COLO668 (cell line): ENCODE data around the gene PHACTR1.
"Not testable (repeated sequence)": the region's sequence is repeated elsewhere in the genome, so short reads cannot be mapped to it uniquely, and the experiment has no call there.

Source experiments
- DNase-seq: peaks from one replicate; lab custom pipeline; 2025; ENCODE audit not compliant: unreplicated experiment; lab: John Stamatoyannopoulos, UW

PHACTR1 gene

GRCh38 chr6:12898603-12899002 lies 182.0 kb downstream of the PHACTR1 start:
- DNase-seq: no peak

DNA sequence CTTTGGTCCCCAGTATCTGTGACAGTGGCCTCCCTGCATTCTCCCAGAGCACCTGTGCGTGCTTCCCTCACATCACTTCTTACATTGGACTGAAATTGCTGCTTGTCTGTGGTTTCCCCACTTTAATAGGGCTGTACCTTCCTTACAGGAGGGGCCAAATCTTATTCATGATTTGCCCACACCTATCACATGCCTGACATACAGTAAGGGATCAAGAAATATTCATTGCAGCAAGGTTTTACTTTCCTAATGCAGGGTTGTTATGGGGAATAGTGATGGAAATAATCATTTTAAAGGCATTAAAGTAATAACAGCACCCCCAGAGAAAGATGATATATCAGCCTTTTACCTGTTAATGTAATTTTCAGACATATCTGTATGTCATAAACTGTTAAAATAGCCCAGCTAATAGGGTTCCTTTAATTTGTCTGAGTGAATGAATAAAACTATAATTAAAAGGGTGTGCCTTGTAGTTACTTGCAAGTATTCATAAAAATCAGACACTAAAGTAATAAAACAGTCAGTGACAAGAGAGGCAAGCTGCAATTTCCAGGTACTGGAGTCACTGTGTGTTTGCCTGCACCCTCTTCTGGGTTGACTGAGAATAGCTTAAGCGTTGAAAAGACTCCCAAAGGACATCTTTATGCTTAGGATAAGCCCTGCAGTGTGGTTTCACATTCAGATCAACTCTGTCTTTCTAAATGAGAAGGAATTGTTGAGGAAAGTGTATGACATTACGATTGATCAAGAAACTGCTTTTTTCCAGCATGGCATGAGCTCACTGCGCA lies 182.7 kb downstream of the PHACTR1 start:
- no peak for DNase-seq

DNA sequence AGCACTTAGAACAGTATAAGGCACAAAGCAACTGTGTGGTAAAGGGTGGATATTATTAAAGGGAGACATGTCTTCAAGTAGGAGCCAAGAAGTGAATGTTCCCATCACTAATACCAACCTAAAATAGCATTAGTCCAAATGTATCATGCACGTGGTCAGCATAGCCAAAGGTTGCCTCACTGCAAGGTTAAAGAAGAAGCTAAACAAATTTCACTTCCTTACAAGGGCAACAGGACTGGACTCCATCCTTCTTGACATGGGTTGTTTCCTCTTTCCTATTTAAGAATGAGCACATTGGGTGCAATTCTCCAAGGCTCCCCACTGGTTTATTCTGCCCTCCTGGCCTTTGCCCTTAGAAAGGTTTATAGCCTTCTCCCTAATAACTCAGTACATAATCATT lies 186.7 kb downstream of the PHACTR1 start:
- no peak for DNase-seq

- no peak for DNase-seq
Measured at GRCh38 chr6:12909833-12910232, 193.3 kb downstream of the PHACTR1 start.

DNA sequence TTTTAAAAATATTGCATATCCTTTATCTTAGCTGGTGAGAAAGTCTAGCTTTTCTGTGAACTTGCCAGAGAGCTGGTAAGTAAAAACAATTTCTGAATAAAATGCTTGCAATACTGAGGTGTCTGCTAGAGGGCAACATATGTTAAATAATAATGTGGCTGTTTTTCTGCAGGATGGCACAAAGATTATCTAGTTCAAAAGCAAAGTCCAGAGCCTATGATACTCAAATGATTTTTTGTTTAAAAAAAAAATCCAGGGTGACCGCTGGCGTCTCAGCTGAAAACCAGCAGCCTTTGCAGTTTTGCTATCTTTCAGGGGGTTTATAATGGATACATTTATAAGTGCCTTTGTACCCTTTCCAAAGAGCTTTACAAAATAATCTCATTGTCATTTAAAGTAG lies 194.9 kb downstream of the PHACTR1 start:
- DNase-seq: no peak

DNA sequence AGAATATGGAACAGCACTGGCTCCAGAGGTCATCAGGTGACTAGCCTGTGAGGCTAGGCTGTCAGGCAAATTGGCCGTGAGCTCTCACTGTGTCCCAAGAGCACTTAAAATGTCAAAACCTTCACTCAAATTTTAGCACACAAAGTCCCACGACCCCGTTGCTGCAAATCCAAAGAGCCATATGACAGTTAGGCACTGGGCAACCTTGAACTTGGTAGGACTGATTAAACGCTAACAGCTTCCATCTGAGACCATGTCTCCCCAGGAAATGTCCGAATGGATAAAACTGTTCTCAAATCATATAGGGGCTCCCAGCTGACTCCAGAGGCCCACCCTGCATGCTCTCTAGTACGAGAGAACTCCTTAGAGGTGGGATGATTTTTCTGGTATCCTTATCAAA lies 196.6 kb downstream of the PHACTR1 start:
- no peak for DNase-seq

DNA sequence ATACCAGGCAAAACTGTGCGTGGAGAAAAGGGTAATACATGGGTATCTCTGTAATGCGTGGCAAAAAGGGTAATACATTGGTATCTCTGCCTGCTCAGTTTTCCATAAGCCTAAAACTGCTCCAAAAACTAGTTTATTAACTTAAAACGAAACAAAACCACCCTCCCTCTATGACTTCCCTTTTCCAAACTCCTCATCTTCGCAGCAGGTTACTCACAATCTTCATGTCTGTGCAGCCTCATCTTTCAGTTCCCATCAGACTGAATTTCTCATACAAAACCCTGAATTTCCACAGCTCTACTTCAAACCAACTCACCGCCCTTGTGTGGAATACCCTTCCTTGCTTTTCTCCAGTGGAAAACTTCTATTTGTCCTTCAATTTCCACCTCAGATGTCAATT lies 199.4 kb downstream of the PHACTR1 start:
- DNase-seq: no peak

DNA sequence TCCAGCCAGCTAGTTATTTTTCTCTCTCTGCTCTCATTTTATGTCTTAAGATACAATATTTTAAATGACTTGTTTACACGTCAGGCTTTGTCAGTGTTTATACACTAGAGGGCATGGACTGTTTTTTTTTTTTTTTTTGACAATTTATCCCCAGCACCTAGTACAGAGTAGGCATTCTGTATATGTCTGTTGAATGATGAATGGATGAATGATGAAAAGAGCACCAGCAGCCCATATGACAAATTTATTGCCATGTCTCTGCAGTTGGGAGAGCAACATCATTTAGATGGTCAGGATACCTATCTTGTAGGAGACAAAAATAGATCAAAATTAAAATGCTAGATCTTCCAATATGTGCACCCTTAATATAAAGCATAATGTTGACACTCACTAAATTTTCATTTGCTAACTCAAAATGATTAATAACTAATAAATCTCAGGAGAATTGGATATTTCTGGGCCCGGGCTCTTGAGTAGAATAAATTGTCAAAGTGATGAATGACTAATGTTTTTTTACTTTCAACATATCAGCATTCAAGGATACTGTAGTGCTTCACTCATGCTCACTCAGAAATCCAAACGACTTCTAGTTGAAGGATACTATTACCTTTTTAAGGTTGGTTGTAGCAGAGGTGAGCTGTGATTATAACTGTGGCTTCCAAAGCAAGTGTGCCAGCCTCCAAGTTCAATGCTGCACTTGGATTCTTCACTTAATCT lies 200.0 kb downstream of the PHACTR1 start:
- DNase-seq: no peak

- DNase-seq: no peak
Measured at GRCh38 chr6:12921467-12921866, 204.9 kb downstream of the PHACTR1 start.

DNA sequence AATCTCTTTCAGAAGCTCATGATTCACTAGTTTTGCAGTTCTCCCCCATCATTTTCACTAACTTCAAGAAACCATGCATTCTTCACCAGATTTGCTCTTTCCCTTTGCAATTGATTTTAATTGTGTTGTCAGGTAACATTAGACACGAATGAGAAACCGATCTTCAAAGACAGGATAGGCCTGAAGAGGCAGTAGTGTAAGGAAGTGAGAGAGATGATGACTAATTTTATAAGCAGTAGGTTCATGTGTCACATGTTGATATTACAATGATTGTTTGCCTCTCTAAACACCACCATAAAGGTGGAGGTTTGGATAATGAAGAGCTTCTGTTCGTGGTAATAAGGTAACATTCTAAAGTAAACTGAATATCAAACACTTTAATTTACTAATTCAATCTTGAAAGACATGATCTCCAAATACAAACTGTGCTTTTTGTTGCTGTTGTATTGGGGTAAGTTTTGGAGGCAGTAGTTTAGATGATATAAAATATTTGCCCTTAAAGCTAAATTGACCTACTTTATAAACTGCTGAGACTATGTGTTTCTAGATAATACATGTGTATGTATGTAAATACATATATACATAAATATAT lies 207.2 kb downstream of the PHACTR1 start:
- no peak for DNase-seq

GRCh38 chr6:12924911-12925310 lies 208.3 kb downstream of the PHACTR1 start:
- DNase-seq: no peak

DNA sequence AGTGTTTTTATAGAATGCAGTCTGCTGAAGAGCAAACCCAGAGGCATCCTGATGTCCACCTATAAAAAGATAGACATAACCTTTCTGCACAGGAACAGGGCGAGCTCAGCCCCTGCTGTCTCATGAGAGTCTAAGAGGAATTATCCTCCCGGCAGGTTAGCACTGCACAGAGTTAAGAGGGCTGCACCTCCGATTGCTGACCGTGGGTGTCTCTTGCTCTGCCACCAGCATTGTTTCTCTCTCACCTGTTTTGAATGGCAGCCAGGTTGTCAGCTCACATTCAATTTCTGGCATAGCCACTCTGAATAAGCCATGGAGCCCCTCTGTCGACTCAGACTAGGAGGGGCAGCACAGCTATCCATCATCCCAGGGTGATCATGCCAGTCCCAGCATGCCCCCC lies 211.2 kb downstream of the PHACTR1 start:
- DNase-seq: no peak

DNA sequence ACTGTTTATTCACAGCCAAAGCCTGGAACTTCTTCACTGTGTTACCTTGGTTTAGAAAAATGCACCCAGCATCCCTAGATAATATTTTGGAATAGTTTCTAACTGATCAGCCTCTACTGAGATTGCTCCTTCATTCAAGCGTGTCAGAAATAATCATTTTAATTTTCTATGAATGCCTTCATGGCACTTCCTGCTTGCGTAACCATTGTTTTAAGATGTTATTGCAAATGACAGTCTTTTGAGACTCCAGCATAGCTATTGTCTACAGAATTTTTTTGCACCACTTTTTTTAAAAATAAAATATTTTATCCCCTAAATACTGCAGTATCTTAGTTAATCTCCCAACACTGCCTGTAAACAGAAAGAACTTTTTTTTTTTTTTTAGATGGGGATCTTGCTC lies 213.1 kb downstream of the PHACTR1 start:
- no peak for DNase-seq

GRCh38 chr6:12931639-12932038 lies 215.1 kb downstream of the PHACTR1 start:
- no peak for DNase-seq

DNA sequence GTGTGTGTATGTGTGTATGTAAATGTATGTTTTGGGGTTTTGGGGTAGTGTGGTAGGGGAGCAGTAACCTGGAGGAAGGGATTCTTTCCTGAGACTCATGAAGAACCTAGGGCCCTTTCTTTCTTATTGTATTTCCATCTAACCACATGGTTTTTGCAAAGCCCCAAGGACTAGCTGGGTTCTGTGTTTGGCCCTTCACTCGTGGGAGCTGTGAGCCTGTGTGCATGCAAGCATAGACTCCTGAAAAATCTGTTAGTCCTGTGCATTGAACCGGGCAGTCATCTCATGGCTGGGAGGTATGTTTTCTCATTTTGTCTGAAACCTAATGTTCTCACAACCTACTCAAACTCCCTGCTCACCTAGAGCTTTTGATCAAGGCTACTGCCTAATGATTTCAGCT lies 219.1 kb downstream of the PHACTR1 start:
- DNase-seq: no peak

DNA sequence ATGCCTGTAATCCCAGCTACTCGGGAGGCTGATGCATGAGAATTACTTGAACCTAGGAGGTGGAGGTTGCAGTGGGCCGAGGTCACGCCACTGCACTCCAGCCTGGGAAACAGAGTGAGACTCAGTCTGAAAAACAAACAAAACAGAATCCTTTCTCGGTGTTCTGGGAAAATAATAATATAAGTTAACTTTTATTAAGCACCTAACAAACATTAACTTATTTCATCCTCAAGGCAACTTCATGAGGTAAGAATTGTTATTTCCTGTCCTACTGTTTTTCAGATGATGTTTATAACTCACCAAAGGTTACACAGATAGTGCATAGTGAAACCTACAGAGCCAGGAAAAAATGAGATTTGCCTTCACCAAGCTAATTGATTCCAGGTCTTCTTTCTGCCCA lies 221.4 kb downstream of the PHACTR1 start:
- DNase-seq: no peak

DNA sequence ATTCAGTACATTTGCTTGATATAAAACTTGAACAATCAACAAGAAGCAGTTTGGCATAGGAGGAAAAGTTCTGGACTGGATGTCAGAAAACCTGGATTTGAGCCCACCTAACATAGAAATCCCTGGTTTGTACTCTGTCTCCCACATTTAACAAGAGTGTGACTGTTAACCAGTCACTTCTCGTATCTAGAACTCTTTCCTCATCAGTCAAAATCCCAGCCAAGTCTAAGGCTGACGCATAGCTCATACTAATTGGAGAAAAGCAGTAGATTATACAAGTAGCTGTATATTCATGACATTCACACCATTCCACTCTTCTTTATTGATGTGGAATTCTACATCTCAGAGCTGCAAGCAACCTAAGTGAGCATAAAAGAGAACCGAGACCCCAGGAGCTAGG lies 222.7 kb downstream of the PHACTR1 start:
- DNase-seq: no peak

DNA sequence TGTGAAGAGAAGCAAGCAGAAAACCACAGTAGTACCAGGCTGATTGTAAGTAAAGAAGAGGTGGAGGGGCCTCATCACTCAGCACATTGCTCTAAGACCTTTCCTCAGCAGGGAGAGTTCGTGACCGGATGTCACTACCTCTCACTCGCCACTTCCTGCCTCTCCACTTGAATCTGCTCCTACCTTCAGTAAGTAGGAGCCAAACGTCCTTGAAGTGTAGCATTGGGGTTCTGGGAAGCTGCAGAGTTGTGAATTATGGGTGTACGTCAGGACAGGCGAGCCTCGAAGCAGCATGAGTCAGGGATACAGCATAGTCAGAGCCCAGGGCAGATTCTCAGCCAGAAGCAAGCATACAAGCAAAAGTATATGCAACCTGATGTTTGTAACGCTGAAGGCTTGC lies 224.9 kb downstream of the PHACTR1 start:
- no peak for DNase-seq

- no peak for DNase-seq
Measured at GRCh38 chr6:12943549-12943948, 227.0 kb downstream of the PHACTR1 start.

GRCh38 chr6:12944001-12944400 lies 227.4 kb downstream of the PHACTR1 start:
- DNase-seq: no peak

- DNase-seq: not testable (repeated sequence)
Measured at GRCh38 chr6:12944528-12944927, 228.0 kb downstream of the PHACTR1 start.

GRCh38 chr6:12947151-12947871 lies 230.7 kb downstream of the PHACTR1 start:
- no peak for DNase-seq
